Activated gamma-delta T cell (primary cell): Measurements from ENCODE around the gene SSTR4.

Experiments used
- DNase-seq: peaks from one replicate; lab custom pipeline; 2025; lab: John Stamatoyannopoulos, UW

The SSTR4 gene

DNA sequence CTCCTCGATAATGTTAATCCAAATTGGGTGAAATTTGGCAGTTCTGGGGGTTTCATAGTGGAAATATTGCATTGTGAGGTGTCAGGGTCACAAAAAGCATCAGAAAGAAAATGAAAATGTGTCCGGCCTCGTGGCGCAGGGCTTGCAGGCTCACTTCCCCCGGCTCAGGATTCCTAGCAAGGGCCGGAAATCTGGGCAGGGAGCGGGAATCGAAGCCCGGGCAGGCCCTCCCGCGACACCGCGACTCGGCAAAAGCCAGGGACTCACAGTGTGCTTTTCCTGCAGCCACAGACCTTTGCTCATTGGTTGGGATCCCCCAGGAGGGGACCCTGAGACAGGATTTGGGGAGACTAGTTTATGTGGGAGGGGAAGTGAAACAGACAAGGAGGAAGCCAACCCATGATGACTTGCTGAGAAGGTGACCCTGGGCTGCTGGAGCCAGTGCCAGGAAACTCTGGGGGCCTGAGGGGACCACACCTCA lies 51.9 kb downstream of the SSTR4 start:
- DNase-seq = no peak

DNA sequence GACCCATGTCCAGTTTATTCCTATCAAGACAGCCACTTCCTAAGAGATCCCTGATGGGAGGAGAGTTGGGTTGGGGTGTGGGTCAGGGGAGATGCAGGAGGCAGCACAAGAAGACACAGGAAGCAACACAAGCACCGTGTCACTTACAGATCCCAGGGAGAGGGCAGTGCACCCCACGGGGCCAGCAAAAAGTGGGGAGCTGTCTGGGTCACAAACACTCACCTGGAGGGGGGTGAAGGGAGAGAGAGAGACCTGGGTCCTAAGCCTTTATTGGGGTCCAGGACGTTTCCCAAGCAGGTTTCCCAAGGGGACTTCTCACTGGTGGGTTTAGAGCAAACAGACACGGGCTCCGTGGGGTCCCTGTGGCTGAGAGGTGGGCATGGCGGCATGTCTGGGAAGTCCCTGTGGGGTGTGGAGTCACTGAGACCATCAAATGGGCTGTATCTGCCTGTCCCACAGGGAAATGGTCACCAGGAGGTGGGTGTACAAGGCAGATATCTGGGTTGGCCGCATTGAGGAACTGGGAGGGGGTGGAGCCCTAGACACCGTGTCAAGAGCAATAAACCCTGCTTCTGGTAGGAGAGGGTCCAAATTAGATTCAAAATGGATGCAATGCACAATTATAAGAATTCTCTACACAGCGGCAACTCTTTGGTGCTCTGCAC lies 52.6 kb downstream of the SSTR4 start:
- DNase-seq = no peak
